Islet precursor cell (in vitro differentiated cells): ENCODE measurements around the gene PIK3C2G.
"Not testable (repeated sequence)": the region's sequence is repeated elsewhere in the genome, so short reads cannot be mapped to it uniquely, and the experiment has no call there.

Experiments used
- DNase-seq: peaks from one replicate; pipeline ENCODE4 v3.0.0-alpha.2; 2018

Gene PIK3C2G

GRCh38 chr12:18261273-18261672 is at the start of gene PIK3C2G:
PIK3C2G (plus strand) TSS chr12:18261518; CDS start chr12:18282082, 20,564 bp downstream.
- no peak for DNase-seq

- DNase-seq, result no peak
Observed at GRCh38 chr12:18217966-18218365, 43.4 kb upstream of the PIK3C2G start.

- no peak for DNase-seq
Observed at GRCh38 chr12:18221726-18222125, 39.6 kb upstream of the PIK3C2G start.

GRCh38 chr12:18222699-18223098 is 38.6 kb upstream of the PIK3C2G start:
- DNase-seq, result no peak

- DNase-seq, result no peak
Observed at GRCh38 chr12:18224745-18225144, 36.6 kb upstream of the PIK3C2G start.

GRCh38 chr12:18239526-18239925 is 21.8 kb upstream of the PIK3C2G start:
- DNase-seq, result no peak

GRCh38 chr12:18242380-18243089 is 18.8 kb upstream of the PIK3C2G start:
- no peak for DNase-seq

- DNase-seq, result no peak
Observed at GRCh38 chr12:18243238-18243637, 18.1 kb upstream of the PIK3C2G start.

GRCh38 chr12:18246066-18246465 is 15.3 kb upstream of the PIK3C2G start:
- no peak for DNase-seq

GRCh38 chr12:18250313-18250916 is 10.9 kb upstream of the PIK3C2G start:
- no peak for DNase-seq

- no peak for DNase-seq
Observed at GRCh38 chr12:18254081-18254480, 7.2 kb upstream of the PIK3C2G start.

- not testable (repeated sequence) for DNase-seq
Observed at GRCh38 chr12:18255004-18255403, 6.3 kb upstream of the PIK3C2G start.

- no peak for DNase-seq
Observed at GRCh38 chr12:18257251-18257650, 4.1 kb upstream of the PIK3C2G start.

- DNase-seq, result no peak
Observed at GRCh38 chr12:18258929-18259328, 2.4 kb upstream of the PIK3C2G start.

GRCh38 chr12:18259906-18260682 is 1.2 kb upstream of the PIK3C2G start:
- DNase-seq, result no peak

- DNase-seq, result no peak
Observed at GRCh38 chr12:18261906-18262305, 588 bp downstream of the PIK3C2G start.

GRCh38 chr12:18262514-18262913 is 1.2 kb downstream of the PIK3C2G start:
- no peak for DNase-seq

- no peak for DNase-seq
Observed at GRCh38 chr12:18264581-18265075, 3.3 kb downstream of the PIK3C2G start.

- DNase-seq, result no peak
Observed at GRCh38 chr12:18267427-18268099, 6.2 kb downstream of the PIK3C2G start.

- peak; percentile 77 for DNase-seq
Observed at GRCh38 chr12:18270958-18271460, 9.7 kb downstream of the PIK3C2G start.

GRCh38 chr12:18275981-18276380 is 14.7 kb downstream of the PIK3C2G start:
- DNase-seq, result peak; percentile 76

- DNase-seq, result no peak
Observed at GRCh38 chr12:18277196-18277595, 15.9 kb downstream of the PIK3C2G start.

- DNase-seq, result no peak
Observed at GRCh38 chr12:18280728-18281127, 19.4 kb downstream of the PIK3C2G start.
